ENCODE measurements around the gene MAP4.
"Not testable (repeated sequence)": the region's sequence is repeated elsewhere in the genome, so short reads cannot be mapped to it uniquely, and the experiment has no call there.

The MAP4 gene

DNA sequence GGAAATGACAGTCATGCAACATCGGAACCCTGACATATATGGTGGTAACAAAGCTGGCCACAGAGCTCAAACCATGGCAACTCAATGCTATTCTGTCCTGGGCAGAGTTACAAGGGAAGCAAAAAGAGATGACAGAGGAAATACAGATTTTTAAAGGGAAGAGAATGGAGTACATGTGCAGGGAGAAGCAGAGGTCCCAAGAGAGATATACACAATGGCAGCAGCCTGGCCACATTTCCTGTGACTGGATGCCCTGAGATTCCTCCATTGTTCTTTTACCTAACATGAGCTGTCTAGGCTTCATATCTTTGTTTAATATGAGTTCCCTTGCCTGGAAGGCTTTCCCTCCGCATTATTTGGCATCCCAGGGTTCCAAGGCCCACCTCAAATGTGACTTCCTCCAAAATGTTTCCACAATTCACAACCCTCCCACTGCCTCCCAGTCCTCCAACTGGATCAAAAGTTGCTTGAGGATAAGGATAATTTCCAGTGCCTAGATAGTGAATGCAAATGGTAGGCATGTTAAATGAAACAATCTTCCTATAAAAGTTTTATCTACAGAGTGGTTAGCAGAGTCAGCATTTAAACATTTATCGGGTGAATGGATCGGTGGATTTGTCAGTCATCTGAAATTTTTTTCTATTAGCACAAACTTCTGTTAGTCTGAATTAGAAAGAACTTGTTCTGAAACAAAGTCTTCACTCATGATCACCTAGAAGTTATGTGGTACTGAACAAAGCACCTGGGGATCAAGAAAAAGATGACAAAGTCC lies 127.0 kb downstream of the MAP4 start:
- POLR2A ChIA-PET, result no interaction called here
- H3K4me1 ChIP-seq (ENCODE audit: control insufficient read depth, insufficient read depth, low read length), result no peaks in the 10 kb centered on the region
- TF ChIP-seq SETDB1 (IDR thresholded peaks at IDR 0.05; ENCODE audit: insufficient read length, low read length) (no peak), ZNF654 (tag by site-specific recombination; IDR thresholded peaks at IDR 0.05; ENCODE audit: low read depth) (no peak), ZNF394 (tag by site-specific recombination; IDR thresholded peaks at IDR 0.05; ENCODE audit: borderline replicate concordance) (no peak), ZSCAN5A (tag by site-specific recombination; IDR thresholded peaks at IDR 0.05) (no peak), ZNF707 (tag by site-specific recombination; IDR thresholded peaks at IDR 0.05) (no peak), ZBTB1 (tag by site-specific recombination; IDR thresholded peaks at IDR 0.05) (no peak), ZNF324 (tag by site-specific recombination; IDR thresholded peaks at IDR 0.05) (no peak), ZBTB21 (tag by site-specific recombination; IDR thresholded peaks at IDR 0.05) (no peak), REPIN1 (tag by site-specific recombination; IDR thresholded peaks at IDR 0.05; ENCODE audit: low read depth) (no peak), ZFP69B (tag by site-specific recombination; IDR thresholded peaks at IDR 0.05) (no peak), ZNF555 (tag by site-specific recombination; conservative IDR thresholded peaks at IDR 0.05) (no peak), ZBTB20 (tag by site-specific recombination; IDR thresholded peaks at IDR 0.05) (no peak)
- TF ChIP-seq, protein P1, sequence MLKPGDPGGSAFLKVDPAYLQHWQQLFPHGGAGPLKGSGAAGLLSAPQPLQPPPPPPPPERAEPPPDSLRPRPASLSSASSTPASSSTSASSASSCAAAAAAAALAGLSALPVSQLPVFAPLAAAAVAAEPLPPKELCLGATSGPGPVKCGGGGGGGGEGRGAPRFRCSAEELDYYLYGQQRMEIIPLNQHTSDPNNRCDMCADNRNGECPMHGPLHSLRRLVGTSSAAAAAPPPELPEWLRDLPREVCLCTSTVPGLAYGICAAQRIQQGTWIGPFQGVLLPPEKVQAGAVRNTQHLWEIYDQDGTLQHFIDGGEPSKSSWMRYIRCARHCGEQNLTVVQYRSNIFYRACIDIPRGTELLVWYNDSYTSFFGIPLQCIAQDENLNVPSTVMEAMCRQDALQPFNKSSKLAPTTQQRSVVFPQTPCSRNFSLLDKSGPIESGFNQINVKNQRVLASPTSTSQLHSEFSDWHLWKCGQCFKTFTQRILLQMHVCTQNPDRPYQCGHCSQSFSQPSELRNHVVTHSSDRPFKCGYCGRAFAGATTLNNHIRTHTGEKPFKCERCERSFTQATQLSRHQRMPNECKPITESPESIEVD (tag by site-specific recombination; IDR thresholded peaks at IDR 0.05), result no peak
- TF ChIP-seq, protein P2, sequence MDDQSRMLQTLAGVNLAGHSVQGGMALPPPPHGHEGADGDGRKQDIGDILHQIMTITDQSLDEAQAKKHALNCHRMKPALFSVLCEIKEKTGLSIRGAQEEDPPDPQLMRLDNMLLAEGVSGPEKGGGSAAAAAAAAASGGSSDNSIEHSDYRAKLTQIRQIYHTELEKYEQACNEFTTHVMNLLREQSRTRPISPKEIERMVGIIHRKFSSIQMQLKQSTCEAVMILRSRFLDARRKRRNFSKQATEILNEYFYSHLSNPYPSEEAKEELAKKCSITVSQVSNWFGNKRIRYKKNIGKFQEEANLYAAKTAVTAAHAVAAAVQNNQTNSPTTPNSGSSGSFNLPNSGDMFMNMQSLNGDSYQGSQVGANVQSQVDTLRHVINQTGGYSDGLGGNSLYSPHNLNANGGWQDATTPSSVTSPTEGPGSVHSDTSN (CRISPR knock-in tag; IDR thresholded peaks at IDR 0.05), result no peak
- TF ChIP-seq, protein P3, sequence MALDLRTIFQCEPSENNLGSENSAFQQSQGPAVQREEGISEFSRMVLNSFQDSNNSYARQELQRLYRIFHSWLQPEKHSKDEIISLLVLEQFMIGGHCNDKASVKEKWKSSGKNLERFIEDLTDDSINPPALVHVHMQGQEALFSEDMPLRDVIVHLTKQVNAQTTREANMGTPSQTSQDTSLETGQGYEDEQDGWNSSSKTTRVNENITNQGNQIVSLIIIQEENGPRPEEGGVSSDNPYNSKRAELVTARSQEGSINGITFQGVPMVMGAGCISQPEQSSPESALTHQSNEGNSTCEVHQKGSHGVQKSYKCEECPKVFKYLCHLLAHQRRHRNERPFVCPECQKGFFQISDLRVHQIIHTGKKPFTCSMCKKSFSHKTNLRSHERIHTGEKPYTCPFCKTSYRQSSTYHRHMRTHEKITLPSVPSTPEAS (tag by site-specific recombination; IDR thresholded peaks at IDR 0.05), result no peak
- CTCF ChIA-PET, result no interaction called here
- no peaks in the 10 kb centered on the region for H3K9me3 ChIP-seq (ENCODE audit: control insufficient read depth, insufficient read depth, low read depth, low read length)
- H3K36me3 ChIP-seq (ENCODE audit: control insufficient read depth in 2 of 2, insufficient read depth in 1 of 2, low read length in 2 of 2), result peaks cover 0 to 42% of the 10 kb centered on the region in 2 experiments; a peak in 1 of 3 replicates
- H3K4me3 ChIP-seq (ENCODE audit: low read depth, low read length), result no peak overlapping the region
- H3K27ac ChIP-seq (ENCODE audit: extremely low read depth, low read depth, low read length), result no peak overlapping the region

- H3K4me1 ChIP-seq (ENCODE audit: control insufficient read depth, insufficient read depth, low read length); H3K4me3 ChIP-seq (ENCODE audit: low read depth, low read length); CTCF ChIA-PET; H3K9me3 ChIP-seq (ENCODE audit: control insufficient read depth, insufficient read depth, low read depth, low read length); H3K27ac ChIP-seq (ENCODE audit: extremely low read depth, low read depth, low read length); POLR2A ChIA-PET: not testable (repeated sequence)
- H3K36me3 ChIP-seq (ENCODE audit: control insufficient read depth in 2 of 2, insufficient read depth in 1 of 2, low read length in 2 of 2), result peaks cover 0 to 38% of the 10 kb centered on the region in 2 experiments; a peak in 1 of 3 replicates
Observed at GRCh38 chr3:47887991-47888390, 128.2 kb downstream of the MAP4 start.

- H3K9me3 ChIP-seq (ENCODE audit: control insufficient read depth, insufficient read depth, low read depth, low read length), result no peaks in the 10 kb centered on the region
- ChIA-PET CTCF (no interaction called here), POLR2A (no interaction called here)
- H3K4me1 ChIP-seq (ENCODE audit: control insufficient read depth, insufficient read depth, low read length), result no peaks in the 10 kb centered on the region
- no peak overlapping the region for H3K27ac ChIP-seq (ENCODE audit: extremely low read depth, low read depth, low read length)
- H3K36me3 ChIP-seq (ENCODE audit: control insufficient read depth in 2 of 2, insufficient read depth in 1 of 2, low read length in 2 of 2), result peaks cover 0 to 19% of the 10 kb centered on the region in 2 experiments; a peak in 1 of 3 replicates
- H3K4me3 ChIP-seq (ENCODE audit: low read depth, low read length), result no peak overlapping the region
- TF ChIP-seq IKZF3 (tag by site-specific recombination; IDR thresholded peaks at IDR 0.05) (no peak), KLF8 (tag by site-specific recombination; IDR thresholded peaks at IDR 0.05) (no peak), BCL6B (tag by site-specific recombination; IDR thresholded peaks at IDR 0.05) (no peak), ZNF169 (tag by site-specific recombination; IDR thresholded peaks at IDR 0.05) (no peak), ZNF248 (tag by site-specific recombination; IDR thresholded peaks at IDR 0.05) (no peak), ZNF311 (tag by site-specific recombination; IDR thresholded peaks at IDR 0.05; ENCODE audit: borderline replicate concordance) (no peak), ZNF596 (tag by site-specific recombination; IDR thresholded peaks at IDR 0.05) (no peak), ZNF473 (tag by site-specific recombination; IDR thresholded peaks at IDR 0.05) (no peak)
- TF ChIP-seq, protein P4, sequence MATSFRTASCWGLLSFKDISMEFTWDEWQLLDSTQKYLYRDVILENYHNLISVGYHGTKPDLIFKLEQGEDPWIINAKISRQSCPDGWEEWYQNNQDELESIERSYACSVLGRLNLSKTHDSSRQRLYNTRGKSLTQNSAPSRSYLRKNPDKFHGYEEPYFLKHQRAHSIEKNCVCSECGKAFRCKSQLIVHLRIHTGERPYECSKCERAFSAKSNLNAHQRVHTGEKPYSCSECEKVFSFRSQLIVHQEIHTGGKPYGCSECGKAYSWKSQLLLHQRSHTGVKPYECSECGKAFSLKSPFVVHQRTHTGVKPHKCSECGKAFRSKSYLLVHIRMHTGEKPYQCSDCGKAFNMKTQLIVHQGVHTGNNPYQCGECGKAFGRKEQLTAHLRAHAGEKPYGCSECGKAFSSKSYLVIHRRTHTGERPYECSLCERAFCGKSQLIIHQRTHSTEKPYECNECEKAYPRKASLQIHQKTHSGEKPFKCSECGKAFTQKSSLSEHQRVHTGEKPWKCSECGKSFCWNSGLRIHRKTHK (tag by site-specific recombination; IDR thresholded peaks at IDR 0.05), result no peak
Observed at GRCh38 chr3:47885168-47885567, 131.0 kb downstream of the MAP4 start.

All from HEK293 (cell line).